SU-DHL-6 (cell line): ENCODE measurements around the gene BIK.

Experiments used
- H2AFZ ChIP-seq: fragments of 200-600 bp; sonication (generic); 2 replicates; pipeline ENCODE4 v1.6.1; 2014; ENCODE audit warnings: low read depth, mild to moderate bottlenecking, moderate library complexity, mixed read lengths, antibody characterized with exemption, low read length; ENCODE audit not compliant: severe bottlenecking
- H3F3A ChIP-seq: fragments of 200-600 bp; shearing (Covaris generic); 2 replicates; pipeline ENCODE4 v1.6.0; 2016; ENCODE audit warnings: antibody characterized with exemption, mild to moderate bottlenecking; ENCODE audit not compliant: insufficient read depth
- H3K27ac ChIP-seq: fragments of 200-600 bp; sonication (generic); 2 replicates; pipeline ENCODE4 v1.5.1; 2016; ENCODE audit warnings: low read depth, mild to moderate bottlenecking, low read length, moderate library complexity, mixed read lengths
- H3K27me3 ChIP-seq: fragments of 200-600 bp; sonication (generic), shearing (Covaris generic); 2 replicates; pipeline ENCODE4 v1.6.0; 2014; ENCODE audit warnings: mild to moderate bottlenecking, low read length
- H3K36me3 ChIP-seq: fragments of 200-600 bp; sonication (generic); 2 replicates; pipeline ENCODE4 v1.6.1; 2014; ENCODE audit warnings: mild to moderate bottlenecking, low read length, mixed read lengths
- H3K4me2 ChIP-seq: fragments of 300-600, 200-600 bp; shearing (Covaris generic), sonication (generic); 2 replicates; pipeline ENCODE4 v1.6.0; 2014; ENCODE audit warnings: low read length, low read depth, mild to moderate bottlenecking; ENCODE audit not compliant: poor library complexity, severe bottlenecking
- H3K4me3 ChIP-seq: fragments of 200-600 bp; sonication (generic); 2 replicates; pipeline ENCODE4 v1.5.1; 2014; ENCODE audit warnings: antibody characterized with exemption, low read length, mild to moderate bottlenecking, mixed read lengths; ENCODE audit not compliant: insufficient read depth, poor library complexity, severe bottlenecking
- H3K79me2 ChIP-seq: fragments of 200-600 bp; sonication (generic); 2 replicates; pipeline ENCODE4 v1.6.1; 2014; ENCODE audit warnings: mild to moderate bottlenecking, low read length, moderate library complexity; ENCODE audit not compliant: insufficient read depth
- H3K9ac ChIP-seq: fragments of 200-600 bp; sonication (generic); 2 replicates; pipeline ENCODE4 v1.7.0; 2014; ENCODE audit warnings: mild to moderate bottlenecking, low read length
- H3K9me2 ChIP-seq: fragments of 200-600 bp; sonication (generic); replicated peaks from 2 replicates; pipeline ENCODE4 v1.6.1; 2014; ENCODE audit warnings: low read length; ENCODE audit not compliant: insufficient read depth
- H3K9me3 ChIP-seq: fragments of 200-600 bp; sonication (generic); 2 replicates; pipeline ENCODE4 v1.6.1; 2014; ENCODE audit warnings: low read length, mixed read lengths; ENCODE audit not compliant: insufficient read depth
- H4K20me1 ChIP-seq: fragments of 200-600 bp; sonication (generic); 2 replicates; pipeline ENCODE4 v1.6.1; 2014; ENCODE audit warnings: low read depth, mild to moderate bottlenecking, antibody characterized with exemption, low read length, moderate library complexity, mixed read lengths
- CTCF ChIP-seq: fragments of 200-600 bp; sonication (generic); IDR thresholded peaks from one replicate; pipeline ENCODE4 v1.5.1; 2017; ENCODE audit warnings: antibody characterized with exemption, mild to moderate bottlenecking, low read length, moderate library complexity; ENCODE audit not compliant: insufficient read depth, poor library complexity, severe bottlenecking
- EZH2phosphoT487 ChIP-seq: fragments of 200-600 bp; sonication (generic), shearing (Covaris generic); conservative IDR thresholded peaks from 2 replicates; pipeline ENCODE4 v1.6.1; 2018; ENCODE audit warnings: mild to moderate bottlenecking, antibody characterized with exemption, low read length, moderate library complexity, mixed read lengths

The BIK gene

DNA sequence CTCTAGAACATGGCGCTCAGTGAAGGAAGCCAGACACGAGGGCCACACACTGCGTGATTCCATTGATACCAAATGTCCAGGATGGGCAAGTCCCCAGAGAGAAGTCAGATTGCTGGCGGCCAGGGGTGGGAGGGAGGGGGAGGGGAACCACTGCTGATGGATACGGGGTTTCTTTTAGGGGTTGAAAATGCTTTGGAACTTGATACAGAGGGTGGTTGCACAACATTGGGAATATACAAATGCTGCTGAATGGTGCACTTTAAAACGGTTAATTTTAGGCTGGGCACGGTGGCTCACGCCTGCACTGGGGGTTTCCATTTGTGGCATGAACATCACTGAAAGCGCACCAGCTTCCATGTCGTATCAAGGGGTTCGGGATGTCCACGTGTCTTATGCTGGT, 45.9 kb downstream of the BIK start:
- Histone ChIP-seq H3F3A (no peaks in the 10 kb centered on the region), H3K9me3 (no peaks in the 10 kb centered on the region), H3K27me3 (0 out of 2 replicates have a peak, but pooled peaks cover 3% of the 10 kb centered on the region), H3K79me2 (no peaks in the 10 kb centered on the region), H3K36me3 (no peaks in the 10 kb centered on the region), H3K9me2 (no peaks in the 10 kb centered on the region), H2AFZ (no peak overlapping the region), H3K4me3 (no peak overlapping the region), H3K27ac (no peak overlapping the region), H3K9ac (no peak overlapping the region), H4K20me1 (no peaks in the 10 kb centered on the region), H3K4me2 (no peak overlapping the region)
- no peak for TF ChIP-seq CTCF
- TF ChIP-seq EZH2phosphoT487: no peak

GRCh38 chr22:43157874-43158546, 47.5 kb downstream of the BIK start:
- H3K36me3 ChIP-seq: no peaks in the 10 kb centered on the region
- TF ChIP-seq CTCF (no peak), EZH2phosphoT487 (no peak)
- H3K79me2 ChIP-seq: no peaks in the 10 kb centered on the region
- H3K27ac ChIP-seq: no peak overlapping the region
- H3K4me3 ChIP-seq: no peak overlapping the region
- H3F3A ChIP-seq: no peaks in the 10 kb centered on the region
- no peaks in the 10 kb centered on the region for H3K9me2 ChIP-seq
- H3K4me2 ChIP-seq: no peak overlapping the region
- no peaks in the 10 kb centered on the region for H4K20me1 ChIP-seq
- no peak overlapping the region for H2AFZ ChIP-seq
- H3K9me3 ChIP-seq: no peaks in the 10 kb centered on the region
- no peak overlapping the region for H3K9ac ChIP-seq
- no peaks in the 10 kb centered on the region for H3K27me3 ChIP-seq

DNA sequence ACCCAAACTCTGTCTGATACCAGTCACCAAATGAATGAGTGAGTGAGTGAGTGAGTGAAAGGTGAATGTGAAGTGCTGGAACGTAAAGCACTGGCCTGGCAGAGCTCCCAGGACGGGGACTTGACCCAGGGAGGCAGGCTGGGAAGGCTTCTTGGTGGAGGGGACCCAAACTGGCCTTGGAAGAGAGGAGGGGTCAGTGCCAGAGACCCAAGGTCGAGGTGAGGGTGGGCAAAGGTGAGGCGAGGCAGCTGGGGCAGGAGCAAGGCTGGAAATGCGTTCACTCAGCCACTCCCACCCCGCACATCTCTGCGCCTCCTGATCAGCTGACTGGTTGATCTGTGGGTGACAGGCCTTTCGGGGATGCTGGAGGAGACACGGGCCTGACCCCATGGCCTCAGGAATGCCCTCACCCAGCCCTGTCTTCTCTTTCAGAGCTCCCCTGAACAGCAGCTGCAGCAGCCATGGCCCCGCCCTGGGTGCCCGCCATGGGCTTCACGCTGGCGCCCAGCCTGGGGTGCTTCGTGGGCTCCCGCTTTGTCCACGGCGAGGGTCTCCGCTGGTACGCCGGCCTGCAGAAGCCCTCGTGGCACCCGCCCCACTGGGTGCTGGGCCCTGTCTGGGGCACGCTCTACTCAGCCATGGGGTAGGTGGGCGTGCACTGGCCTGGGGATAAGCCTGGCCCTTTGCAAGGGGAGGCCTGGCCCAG, 48.4 kb downstream of the BIK start:
- Histone ChIP-seq H4K20me1 (no peaks in the 10 kb centered on the region), H3K9me2 (no peaks in the 10 kb centered on the region), H3K4me2 (no peak overlapping the region), H3K9me3 (no peaks in the 10 kb centered on the region), H3K27me3 (no peaks in the 10 kb centered on the region), H2AFZ (no peak overlapping the region), H3F3A (no peaks in the 10 kb centered on the region), H3K9ac (no peak overlapping the region), H3K36me3 (no peaks in the 10 kb centered on the region), H3K27ac (no peak overlapping the region), H3K79me2 (no peaks in the 10 kb centered on the region), H3K4me3 (no peak overlapping the region)
- TF ChIP-seq CTCF: no peak
- no peak for TF ChIP-seq EZH2phosphoT487
